Measurements from ENCODE around the gene CD8A.

DNA sequence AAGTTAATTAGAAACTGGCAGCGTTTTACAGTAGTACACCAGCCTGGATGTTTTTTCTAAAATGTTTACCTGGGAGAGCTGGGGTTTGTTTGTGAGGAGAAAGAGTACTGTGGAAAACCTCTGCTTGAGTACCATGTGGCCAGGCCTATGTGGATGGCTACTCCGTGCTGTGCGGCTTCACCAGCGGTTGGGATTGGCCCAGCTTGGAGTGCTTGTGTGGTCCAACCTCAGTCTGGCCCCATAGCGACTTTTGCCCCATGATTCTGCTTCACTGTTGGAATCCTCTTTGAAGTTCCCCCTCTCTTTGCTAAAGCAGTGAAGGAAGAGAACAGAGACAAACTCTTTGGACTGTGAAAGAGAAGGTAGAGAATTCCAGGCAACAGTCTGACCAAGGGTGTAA lies 15.9 kb downstream of the CD8A start:
- TF ChIP-seq, protein P1, sequence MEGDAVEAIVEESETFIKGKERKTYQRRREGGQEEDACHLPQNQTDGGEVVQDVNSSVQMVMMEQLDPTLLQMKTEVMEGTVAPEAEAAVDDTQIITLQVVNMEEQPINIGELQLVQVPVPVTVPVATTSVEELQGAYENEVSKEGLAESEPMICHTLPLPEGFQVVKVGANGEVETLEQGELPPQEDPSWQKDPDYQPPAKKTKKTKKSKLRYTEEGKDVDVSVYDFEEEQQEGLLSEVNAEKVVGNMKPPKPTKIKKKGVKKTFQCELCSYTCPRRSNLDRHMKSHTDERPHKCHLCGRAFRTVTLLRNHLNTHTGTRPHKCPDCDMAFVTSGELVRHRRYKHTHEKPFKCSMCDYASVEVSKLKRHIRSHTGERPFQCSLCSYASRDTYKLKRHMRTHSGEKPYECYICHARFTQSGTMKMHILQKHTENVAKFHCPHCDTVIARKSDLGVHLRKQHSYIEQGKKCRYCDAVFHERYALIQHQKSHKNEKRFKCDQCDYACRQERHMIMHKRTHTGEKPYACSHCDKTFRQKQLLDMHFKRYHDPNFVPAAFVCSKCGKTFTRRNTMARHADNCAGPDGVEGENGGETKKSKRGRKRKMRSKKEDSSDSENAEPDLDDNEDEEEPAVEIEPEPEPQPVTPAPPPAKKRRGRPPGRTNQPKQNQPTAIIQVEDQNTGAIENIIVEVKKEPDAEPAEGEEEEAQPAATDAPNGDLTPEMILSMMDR (IDR thresholded peaks at IDR 0.05; ENCODE audit: borderline replicate concordance, extremely low read depth, low read length, poor library complexity, severe bottlenecking) = no peak
- TF ChIP-seq EZH2 (IDR thresholded peaks at IDR 0.05; ENCODE audit: borderline replicate concordance, low read depth, low read length, severe bottlenecking) = no peak
